ENCODE data around the gene BLOC1S5.

DNA sequence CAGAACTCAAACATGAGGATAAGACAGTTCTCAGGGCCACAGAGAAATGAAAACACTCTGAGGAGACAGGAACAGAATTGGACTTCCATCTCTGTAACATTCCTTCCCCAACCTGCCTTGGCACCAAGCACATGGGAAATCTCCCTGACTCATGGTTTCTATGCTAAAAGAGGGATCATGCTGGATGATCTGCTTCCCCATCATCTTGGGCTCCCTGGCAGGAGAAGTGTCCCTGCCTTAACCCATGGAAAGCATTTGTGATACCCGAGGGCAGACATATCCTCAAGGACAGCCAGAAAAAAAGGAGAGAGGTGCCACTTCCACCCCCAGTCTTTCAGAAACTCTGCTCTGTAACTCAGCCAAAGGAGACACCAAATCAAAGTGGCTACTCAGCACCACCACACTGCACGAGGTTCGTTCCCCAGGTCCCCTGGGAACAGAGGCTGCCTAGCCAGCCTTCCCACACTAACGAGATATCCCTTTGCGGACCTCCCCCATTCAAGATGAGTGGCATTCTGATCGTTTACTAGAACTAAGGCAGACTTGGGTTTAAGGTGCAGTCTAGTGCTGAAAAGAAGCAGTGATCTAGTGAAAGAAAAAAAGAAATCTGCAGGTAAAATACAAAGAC is 34.8 kb downstream of the BLOC1S5 start:
- TF ChIP-seq, protein P1, sequence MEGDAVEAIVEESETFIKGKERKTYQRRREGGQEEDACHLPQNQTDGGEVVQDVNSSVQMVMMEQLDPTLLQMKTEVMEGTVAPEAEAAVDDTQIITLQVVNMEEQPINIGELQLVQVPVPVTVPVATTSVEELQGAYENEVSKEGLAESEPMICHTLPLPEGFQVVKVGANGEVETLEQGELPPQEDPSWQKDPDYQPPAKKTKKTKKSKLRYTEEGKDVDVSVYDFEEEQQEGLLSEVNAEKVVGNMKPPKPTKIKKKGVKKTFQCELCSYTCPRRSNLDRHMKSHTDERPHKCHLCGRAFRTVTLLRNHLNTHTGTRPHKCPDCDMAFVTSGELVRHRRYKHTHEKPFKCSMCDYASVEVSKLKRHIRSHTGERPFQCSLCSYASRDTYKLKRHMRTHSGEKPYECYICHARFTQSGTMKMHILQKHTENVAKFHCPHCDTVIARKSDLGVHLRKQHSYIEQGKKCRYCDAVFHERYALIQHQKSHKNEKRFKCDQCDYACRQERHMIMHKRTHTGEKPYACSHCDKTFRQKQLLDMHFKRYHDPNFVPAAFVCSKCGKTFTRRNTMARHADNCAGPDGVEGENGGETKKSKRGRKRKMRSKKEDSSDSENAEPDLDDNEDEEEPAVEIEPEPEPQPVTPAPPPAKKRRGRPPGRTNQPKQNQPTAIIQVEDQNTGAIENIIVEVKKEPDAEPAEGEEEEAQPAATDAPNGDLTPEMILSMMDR (IDR thresholded peaks at IDR 0.05) = no peak
- TF ChIP-seq EP300 (IDR thresholded peaks at IDR 0.05) (no peak), POLR2A (IDR thresholded peaks at IDR 0.05) (no peak)

Measured in tibial nerve (tissue), 4 donors.